Activated effector memory CD4-positive, alpha-beta T cell treated with anti-CD3 and anti-CD28 coated beads, Interleukin-2, amount 50 U/mL, for 16 hours (primary cell): Measurements from ENCODE around the gene ZNF710.

ENCODE experiments used
- DNase-seq: peaks from one replicate; pipeline ENCODE4 v3.0.0-alpha.2; 2020

ZNF710 gene

DNA sequence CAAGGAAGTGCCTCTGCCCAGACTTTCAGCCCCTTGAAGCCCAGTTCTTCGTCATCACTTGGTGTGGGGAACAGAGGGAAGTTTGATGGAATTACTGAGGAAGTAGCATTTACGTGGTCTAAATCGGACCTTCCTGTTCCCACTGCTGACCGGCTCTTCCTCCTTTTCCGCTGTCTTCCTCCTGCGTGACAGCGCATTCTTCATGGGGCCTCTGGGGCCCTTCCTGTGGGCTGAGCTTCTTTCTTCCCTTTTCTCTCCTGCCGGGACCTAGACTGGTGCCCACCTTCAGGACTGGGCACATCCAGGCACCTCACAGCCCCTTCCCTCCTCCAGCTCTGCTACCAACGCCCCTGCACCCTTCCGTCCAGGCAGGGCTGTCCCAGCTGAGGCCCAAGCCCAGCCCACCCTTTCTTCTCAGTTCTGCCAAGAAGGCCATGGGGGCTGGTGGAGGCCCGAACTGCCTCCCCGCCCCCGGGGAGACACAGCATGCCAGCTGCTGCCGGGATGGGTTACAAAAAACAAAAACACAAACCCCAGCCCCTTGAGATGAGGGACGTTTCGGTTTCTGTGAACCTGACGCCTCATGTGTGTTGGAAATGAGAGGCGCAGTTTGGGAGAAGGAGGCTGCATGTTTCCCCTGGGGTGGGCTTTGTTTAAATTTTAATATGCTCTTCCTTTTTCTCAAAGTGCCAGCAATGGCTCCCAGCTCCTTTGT lies 19.1 kb downstream of the ZNF710 start:
- DNase-seq: no peak

GRCh38 chr15:90020936-90021507 lies 19.9 kb downstream of the ZNF710 start:
- DNase-seq: no peak

DNA sequence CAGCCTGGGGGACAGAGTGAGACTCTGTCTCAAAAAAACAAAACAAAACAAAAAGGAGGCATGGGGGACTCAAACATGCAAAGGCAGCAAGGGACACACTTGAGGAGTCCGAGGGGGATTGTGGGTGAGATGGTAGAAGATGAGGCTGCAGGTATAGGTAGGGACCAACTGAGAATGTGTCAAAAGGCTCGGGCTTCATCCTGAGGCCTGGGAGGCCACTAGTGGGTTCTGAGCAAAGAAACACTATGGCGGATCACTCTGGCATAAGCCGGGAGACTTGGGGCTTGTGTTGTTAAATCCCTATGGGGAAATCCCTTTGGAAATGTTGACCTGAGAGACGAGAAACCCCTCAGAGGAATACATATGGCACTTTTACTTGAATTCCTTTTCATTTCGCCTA lies 21.2 kb downstream of the ZNF710 start:
- no peak for DNase-seq

DNA sequence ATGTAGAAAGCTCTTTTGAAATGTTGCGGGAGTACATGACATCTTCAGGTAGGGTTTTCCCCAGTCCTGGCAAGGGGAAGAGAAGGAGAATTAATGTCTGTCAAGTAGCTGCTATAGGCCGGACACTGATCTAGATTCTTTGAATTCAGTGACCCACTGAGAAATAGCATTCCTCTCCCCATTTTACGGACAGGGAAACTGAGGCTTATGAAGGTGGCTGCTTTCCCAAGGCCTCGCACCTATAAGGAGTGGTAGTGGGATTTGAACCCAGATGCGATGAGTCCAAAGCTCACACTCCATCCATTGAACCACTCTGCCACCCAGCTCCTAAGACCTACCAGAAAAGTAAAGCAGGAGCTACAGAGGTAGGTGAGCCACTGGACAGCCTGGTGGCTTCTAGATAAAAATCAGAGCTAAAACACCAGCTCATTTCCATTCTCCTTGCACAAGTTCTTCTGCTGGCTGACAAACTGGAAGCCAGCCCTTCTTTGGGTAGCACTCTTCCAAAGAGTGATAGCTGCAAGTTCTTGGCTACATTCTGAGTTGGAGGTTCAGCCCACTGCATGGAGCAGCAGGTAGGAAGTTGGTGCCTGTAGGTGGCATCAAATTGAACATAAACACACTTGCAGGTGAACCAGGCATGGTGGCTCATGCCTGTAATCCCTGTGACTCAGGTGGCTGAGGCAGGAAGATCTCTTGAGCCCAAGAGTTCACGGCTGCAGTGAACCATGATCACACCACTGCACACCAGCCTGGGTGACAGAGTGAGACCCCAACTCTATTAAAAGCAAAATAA lies 22.0 kb downstream of the ZNF710 start:
- DNase-seq: no peak

- DNase-seq: no peak
These were observed 23.3 kb downstream of the ZNF710 start for GRCh38 chr15:90024406-90024805.

GRCh38 chr15:90025489-90026033 lies 24.4 kb downstream of the ZNF710 start:
- DNase-seq: no peak

DNA sequence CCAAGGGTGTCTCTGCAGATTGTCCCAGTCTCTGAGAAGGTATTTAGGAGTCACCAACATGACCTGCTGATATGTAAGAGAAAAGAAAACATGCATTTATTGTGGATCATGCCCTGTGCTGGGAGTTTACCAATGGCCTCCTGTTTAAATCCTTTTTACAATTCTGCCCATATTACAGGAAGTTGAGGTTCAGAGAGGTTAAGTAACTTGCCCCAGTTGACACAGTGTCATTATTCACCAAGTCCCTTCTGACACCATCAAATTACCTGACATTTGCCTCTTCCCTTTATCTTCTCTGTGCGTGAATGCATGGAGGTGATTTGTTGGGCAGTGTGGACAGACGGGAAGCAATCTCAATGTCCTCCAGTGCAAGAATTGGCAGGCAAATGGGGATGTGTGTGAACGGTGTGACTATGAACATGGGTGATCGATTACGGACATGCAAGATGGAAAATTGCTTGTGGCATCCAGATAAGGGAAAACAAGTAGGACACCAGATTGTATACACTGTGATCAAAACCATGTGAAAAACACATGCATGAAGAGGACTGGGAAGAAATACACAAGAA lies 27.3 kb downstream of the ZNF710 start:
- DNase-seq: peak; percentile 2

DNA sequence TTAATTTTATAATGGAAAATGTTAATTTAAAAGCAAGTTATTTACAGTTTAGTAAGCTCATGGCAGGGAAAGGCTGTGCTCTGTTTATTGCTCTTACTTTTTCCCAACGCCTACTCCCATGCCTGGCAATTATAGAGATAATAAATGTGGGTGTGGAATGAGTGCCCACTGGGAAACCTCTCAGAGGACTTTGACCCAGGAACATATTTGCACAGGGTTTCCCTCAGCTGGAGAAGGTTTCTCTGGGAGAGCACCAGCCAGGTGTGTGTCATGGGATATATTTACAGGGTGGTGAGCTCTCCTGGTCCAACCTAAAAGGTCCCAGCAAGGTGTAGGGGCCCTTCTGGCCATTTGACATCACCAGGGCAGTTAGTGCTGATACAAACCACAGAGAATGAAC lies 27.9 kb downstream of the ZNF710 start:
- DNase-seq: no peak

GRCh38 chr15:90030376-90030775 lies 29.3 kb downstream of the ZNF710 start:
- peak; percentile 21 for DNase-seq

DNA sequence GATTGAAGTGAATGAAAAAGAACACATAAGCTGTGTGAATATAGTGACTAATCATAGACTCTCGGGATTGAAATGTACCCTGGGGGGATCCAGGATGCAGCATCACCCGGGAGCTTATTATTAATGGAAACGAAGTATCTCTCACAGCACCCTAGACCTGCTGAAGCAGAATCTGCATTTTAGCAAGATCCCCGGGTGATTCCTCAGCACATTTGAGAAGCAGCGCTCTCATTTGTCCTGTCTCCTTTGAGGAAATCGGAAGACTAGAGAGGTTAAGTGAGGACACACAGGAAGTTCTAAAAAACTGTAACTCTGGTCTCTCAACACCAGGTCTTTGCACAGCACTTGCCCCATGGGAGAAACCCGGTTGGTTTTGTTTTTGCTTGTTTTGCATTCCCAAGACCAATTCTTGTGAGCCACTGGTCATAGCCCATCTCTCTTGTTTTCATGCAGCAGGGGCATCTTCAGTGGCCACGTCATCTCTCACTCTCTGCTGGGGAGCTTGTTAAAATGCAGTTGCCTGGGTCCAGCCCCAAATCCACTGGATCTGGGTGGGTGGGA lies 30.2 kb downstream of the ZNF710 start:
- DNase-seq: peak; percentile 59

- peak; percentile 37 for DNase-seq
These were observed 31.9 kb downstream of the ZNF710 start for GRCh38 chr15:90033006-90033405.

- peak; percentile 19 for DNase-seq
These were observed 32.3 kb downstream of the ZNF710 start for GRCh38 chr15:90033448-90033847.

DNA sequence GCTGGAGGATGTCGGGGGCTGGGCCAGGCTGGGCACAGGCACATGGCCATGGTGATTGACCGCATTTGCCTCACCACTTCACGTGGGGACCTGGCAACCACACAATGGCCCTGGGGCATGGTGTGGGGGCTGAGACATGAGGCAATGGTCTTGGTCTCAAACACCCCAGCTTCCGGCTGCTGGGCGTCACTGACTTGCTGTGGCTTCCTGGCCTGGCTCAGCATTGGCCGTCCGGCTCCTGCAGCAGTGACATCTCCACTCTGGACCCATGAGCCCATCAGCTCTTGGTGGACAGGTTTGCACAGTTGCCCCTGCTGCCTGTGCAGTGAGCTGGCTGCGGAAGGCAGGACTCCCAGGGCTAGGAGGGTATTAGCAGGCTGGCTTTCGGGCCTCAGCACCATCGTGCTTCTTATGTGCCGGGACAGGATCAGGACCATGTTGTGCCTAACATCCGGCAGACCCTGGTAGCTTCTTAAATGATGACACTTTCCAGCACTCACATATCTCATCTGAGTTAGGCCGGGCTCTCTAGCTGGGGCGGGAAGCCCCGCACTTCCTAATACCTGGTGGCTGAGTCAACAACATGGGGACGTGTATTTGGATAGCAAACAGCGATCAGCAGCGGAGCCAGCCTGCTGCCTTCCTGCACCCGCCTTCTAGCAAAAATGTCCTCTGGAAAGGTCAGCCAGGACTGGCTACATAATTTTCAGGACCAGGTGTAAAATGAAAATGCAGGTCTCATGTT lies 34.1 kb downstream of the ZNF710 start:
- DNase-seq: peak; percentile 60

DNA sequence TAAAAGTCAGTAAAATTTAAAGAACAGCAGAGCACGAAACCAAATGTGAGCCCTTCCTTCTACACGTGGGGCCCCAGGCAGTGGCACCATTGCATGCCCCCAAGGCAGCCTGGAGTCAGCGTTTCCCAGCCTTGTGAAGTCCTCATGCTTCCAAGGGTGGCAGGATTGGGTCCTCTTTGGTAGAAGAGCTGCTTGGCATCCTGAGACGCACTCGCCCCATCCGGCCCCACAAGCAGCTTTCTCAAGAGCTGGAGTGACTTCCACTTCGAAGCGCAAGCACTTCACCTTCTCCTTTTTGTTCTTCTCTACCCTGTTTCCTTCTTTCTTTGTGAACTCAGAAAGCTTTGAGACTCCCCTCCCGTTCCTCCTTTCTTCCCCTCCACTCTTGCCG lies 34.7 kb downstream of the ZNF710 start:
- DNase-seq: peak; percentile 48

DNA sequence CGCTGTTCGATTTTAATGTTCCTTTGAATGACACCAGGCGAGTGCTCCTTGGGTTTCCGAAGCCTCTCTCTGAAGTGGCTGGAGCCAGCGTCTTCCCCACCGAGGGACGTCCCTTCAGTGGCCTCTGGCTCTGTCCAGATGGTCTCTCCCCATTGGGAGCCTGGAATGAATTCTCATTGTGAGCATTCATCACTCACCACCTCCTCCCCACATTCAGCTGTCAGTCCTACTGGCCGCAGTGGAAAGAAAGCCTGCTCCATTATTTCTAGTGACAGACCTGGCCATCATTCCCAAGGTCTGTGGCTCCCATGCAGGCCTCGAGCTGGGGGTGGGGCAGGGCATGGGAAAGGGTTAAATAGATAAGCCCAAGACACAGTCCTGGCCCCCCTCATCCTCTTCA lies 35.2 kb downstream of the ZNF710 start:
- DNase-seq: peak; percentile 37

GRCh38 chr15:90036806-90037510 lies 35.8 kb downstream of the ZNF710 start:
- peak; percentile 58 for DNase-seq

GRCh38 chr15:90037511-90037860 lies 36.4 kb downstream of the ZNF710 start:
- peak; percentile 54 for DNase-seq

- peak; percentile 76 for DNase-seq
These were observed 37.0 kb downstream of the ZNF710 start for GRCh38 chr15:90037961-90038631.

DNA sequence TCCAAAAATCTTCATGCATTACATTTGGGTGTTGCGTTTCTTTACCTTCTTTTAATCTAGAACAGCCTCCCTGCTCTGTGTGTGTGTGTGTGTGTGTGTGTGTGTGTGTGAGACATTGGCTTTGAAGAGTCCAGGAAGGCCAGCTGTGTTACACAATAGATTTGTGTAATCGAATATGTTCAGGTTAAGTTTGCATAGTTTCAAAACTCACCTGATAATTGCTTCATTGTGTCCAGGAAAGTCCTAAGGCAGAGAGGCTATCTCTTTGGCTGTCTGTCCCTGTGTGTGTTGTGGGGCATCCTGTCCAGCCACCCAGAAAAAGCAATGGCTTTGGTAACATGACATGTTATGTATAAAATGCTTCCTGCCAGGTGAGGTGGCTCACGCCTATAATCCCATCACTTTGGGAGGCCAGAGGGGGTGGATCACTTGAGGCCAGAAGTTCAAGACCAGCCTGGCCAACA lies 37.5 kb downstream of the ZNF710 start:
- peak; percentile 58 for DNase-seq

DNA sequence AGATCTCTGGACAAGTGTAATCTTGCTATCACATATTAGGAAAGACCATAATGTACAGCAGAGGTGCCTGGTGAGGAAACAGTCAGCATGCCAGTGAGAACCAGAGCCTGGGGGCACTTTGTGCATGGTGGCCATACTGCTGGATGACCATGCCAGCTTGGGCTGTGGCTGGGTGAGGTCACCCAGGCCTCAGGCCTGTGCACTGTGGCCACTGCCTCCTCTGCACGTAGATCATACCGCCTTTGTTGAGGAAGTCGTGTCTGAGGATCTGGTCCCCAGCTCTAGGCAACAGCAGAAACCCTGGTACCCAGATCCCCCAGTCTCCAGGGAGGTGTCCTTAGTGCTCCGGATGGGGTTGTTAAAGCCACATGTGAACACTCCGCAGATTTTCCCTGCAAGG lies 38.9 kb downstream of the ZNF710 start:
- peak; percentile 38 for DNase-seq

DNA sequence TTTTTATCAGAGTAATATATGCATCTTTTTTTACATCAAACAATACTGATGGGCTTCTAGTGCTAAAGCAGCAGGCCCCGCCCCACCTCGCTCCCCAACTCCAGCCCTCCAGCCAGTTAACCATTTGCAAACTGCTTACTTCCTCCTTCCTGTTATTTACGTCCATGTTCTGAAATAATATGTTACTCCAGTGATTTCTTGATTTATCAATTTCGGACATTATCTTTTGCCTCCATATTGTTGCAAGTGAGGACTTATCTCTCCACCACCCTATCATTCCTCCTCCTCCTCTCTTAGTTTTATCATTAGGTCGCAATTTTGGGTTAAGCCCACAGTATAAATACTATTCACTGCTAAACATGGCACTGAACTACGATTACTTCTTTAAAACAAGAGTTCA lies 39.5 kb downstream of the ZNF710 start:
- DNase-seq: no peak
